Upper lobe of left lung (tissue), 4 donors: ENCODE data around the gene CGB1.

Experiments
- EP300 ChIP-seq, 4 donors: sonication (generic); formaldehyde crosslinking; IDR thresholded peaks; one replicate each; pipeline ENCODE4 v1.5.1; 2017; ENCODE audit warnings: antibody characterized with exemption in 4 of 4, control low read depth in 2 of 4
- POLR2A ChIP-seq, 4 donors: fragments of 450-650 bp; IDR thresholded peaks; one replicate each; pipeline ENCODE4 v1.5.1; 2016 to 2017; ENCODE audit warnings: antibody characterized with exemption in 4 of 4, mild to moderate bottlenecking in 2 of 4
- POLR2AphosphoS5 ChIP-seq, 2 donors: sonication (generic); formaldehyde crosslinking; IDR thresholded peaks; one replicate each; pipeline ENCODE4 v1.5.1; 2017; ENCODE audit warnings: antibody characterized with exemption in 2 of 2
- TF ChIP-seq, protein P1 (sequence below), 6 experiments: fragments of 450-650 bp in 4 of 6; fragments of 200-600 bp in 2 of 6; sonication (generic) in 2 of 6; IDR thresholded peaks; one replicate each; pipeline ENCODE4 v1.5.1; 2016 to 2019; ENCODE audit warnings: antibody characterized with exemption in 6 of 6

DNA sequence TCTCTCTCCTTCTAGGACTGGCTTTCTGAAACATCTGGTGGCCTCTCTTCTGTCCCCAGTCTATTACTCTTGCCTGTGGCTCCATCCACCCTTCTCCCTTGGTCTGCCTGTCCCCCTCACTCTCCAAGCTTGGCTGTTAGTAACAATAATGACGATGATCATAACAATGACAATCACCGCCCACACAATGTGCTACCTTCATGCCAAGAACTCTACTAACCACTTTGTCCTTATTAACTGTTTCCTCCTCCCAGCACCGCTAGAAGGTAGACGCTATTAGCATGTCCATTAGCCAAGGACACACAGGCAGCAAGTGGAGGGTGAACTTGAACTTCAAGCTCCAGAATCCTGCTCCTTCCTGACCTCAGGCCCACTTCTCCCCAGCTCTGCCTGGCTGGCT lies 46.3 kb downstream of the CGB1 start:
- no peak for TF ChIP-seq POLR2A (IDR thresholded peaks at IDR 0.05)
- no peak for TF ChIP-seq POLR2AphosphoS5 (IDR thresholded peaks at IDR 0.05)
- TF ChIP-seq, protein P1, sequence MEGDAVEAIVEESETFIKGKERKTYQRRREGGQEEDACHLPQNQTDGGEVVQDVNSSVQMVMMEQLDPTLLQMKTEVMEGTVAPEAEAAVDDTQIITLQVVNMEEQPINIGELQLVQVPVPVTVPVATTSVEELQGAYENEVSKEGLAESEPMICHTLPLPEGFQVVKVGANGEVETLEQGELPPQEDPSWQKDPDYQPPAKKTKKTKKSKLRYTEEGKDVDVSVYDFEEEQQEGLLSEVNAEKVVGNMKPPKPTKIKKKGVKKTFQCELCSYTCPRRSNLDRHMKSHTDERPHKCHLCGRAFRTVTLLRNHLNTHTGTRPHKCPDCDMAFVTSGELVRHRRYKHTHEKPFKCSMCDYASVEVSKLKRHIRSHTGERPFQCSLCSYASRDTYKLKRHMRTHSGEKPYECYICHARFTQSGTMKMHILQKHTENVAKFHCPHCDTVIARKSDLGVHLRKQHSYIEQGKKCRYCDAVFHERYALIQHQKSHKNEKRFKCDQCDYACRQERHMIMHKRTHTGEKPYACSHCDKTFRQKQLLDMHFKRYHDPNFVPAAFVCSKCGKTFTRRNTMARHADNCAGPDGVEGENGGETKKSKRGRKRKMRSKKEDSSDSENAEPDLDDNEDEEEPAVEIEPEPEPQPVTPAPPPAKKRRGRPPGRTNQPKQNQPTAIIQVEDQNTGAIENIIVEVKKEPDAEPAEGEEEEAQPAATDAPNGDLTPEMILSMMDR (IDR thresholded peaks at IDR 0.05), result no peak
- TF ChIP-seq EP300 (IDR thresholded peaks at IDR 0.05), result no peak
